CD4-positive, alpha-beta T cell treated with Interleukin-21 for 1 hour (primary cell): ENCODE measurements around the gene ATXN7.

Source experiments
- DNase-seq: peaks from one replicate; pipeline ENCODE4 v3.0.0-alpha.2; 2020

The ATXN7 gene

GRCh38 chr3:64023187-64023860, 159.7 kb downstream of the ATXN7 start, which contains the start of gene PSMD6:
Gene PSMD6 (minus strand): TSS chr3:64023494. CDS start chr3:64023419, 75 bp downstream.
- DNase-seq, result peak; percentile 94

DNA sequence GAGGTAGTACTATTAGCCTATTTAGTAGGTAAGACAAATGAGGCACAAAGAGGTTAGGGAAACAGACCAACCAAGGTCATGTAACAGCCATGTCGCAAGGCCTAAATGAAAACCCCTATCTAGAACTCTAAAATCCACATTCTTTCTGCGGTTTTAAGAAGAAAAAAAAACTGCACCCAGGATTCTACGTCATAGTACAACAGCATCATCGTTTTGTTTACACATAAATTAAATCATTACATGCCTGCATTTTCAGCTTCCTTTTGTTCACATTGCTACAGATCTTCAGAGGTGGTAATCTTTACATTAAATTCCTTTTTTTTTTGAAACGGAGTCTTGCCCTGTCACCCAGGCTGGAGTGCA, 160.2 kb downstream of the ATXN7 start:
- DNase-seq, result no peak

- DNase-seq, result no peak
Observed at GRCh38 chr3:64026346-64026745, 162.7 kb downstream of the ATXN7 start.

DNA sequence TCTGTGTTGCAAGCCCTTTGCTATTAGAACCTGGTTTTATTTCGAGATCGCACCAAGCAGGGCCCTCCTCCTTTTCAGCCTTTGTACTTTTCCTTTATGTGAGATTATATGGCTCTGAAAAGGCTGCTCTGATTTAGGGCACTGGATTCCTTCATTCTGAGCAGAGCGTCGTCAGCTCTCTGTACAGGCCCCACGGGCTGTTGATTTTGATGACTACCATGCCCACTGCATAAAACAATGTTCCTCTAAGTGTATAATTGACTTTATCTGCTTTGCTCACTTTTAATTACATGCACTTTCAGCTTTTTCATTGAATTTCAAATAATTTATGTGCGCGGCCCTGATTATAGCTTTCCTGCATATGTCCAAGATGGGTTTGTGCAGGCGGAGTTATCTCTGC, 164.0 kb downstream of the ATXN7 start:
- DNase-seq, result no peak

GRCh38 chr3:64028754-64029153, 165.1 kb downstream of the ATXN7 start:
- no peak for DNase-seq

GRCh38 chr3:64029287-64029686, 165.6 kb downstream of the ATXN7 start:
- DNase-seq, result no peak

- peak; percentile 83 for DNase-seq
Observed at GRCh38 chr3:64030741-64031140, 167.1 kb downstream of the ATXN7 start.

GRCh38 chr3:64031540-64032508, 168.2 kb downstream of the ATXN7 start:
- no peak for DNase-seq

DNA sequence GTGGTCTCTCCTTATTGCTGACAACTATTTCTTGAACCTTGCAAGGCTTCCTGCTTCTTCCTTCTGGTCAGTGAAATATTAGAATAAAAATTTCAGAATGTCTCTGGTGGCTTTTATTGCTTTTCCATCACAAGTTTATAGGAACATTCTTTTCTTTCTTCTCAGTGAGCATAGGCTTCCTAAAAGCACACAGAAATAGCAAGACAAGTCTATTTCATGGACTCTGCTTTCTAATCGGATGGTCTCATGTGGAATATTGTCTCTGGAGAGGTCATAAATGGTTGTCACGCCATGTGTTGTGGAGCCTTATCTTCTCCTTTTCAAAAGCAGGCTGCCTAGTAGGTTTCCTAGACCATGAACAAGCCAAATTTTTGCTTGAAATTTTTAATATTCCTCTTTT, 169.4 kb downstream of the ATXN7 start:
- DNase-seq, result no peak

DNA sequence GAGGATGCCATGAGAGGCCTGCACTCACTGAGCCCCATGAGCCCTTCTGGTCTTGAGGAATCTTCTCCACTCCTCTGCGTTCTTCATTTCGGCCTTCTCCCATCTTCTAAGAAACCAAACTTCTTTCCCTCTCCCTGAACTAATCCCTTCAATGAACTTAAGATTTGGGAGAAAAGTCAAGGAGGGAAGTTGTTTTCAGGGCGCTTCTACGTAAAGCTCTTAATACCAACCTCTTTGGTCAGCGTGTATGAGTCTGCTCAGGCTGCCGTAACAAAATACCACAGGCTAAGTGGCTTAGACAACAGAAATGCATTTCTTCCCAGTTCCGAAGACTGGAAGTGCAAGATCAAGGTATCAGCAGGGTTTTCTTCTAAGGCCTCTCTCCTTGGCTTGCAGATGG, 173.4 kb downstream of the ATXN7 start:
- no peak for DNase-seq

GRCh38 chr3:64038253-64038767, 174.6 kb downstream of the ATXN7 start:
- no peak for DNase-seq

DNA sequence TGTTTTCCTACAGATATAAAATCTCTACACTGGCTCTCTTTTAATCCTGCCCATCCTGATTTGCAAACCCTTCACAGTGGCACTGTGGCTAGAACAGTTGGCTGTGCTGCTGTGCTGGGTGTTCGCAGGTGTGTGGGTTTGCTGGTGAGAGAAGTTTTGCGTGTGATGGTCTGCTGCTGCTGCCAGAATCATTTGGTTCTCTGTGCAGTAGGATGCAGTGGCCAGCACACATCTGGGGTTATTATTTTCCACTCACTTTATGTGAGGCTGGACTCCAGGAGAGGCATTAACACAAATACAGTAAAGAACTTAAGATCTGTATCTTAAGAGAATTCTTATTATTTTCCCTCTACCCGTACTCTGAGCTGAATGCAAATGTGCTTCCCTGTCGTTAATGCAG, 175.7 kb downstream of the ATXN7 start:
- no peak for DNase-seq

DNA sequence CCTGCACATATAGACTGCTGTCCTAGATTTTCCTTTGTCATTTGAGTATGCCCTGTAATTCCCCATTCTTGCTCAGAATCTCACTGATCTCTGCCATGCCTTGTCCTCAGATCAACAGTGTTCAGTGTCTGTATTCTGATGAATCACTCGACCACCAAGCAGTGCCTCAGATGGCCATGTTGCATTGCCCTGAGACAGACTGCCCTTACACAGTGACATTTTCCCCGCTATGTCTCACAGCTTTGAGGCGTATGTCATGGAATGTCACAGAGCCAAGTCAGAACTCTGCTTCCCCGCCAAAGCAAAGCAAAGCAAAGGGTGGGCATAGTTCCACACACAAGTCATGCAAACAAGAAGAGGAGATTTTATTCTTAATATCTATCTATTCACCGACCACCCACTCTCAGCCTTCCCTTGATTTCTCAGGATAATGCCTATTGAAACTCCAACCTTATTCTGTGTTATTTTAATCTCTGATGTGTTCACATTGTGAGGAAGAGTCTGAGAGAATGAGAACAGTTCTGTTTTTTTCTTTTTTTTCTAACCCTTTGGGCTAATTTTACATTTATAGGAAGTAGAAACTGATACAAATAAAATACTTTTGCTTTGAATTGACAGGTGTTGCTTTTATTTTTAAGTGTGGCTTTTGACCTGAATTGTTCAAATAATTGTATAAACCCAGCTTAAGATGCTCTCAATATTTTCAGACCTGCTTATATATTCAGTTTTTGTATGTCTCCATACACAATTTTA, 176.5 kb downstream of the ATXN7 start:
- DNase-seq, result no peak

- DNase-seq, result no peak
Observed at GRCh38 chr3:64042952-64043351, 179.3 kb downstream of the ATXN7 start.

DNA sequence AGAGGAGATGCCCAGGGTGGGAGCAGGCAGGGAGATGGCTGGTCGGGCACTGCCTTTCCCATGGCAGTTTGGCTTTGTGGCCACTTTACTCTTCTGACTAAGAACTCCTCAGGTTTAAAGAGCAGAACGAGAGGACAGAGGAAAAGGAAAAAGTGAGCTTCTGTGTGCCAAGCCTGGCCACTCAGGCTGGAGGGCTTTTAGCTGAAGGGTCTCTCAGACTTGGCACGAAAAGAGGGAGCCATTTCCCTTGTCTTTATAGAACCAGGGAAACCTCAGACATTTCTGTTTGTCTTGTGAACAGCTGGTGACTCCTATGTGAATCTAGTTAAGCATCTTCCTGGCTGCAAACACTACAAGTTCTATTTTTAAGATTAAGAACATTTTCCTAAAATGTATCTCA, 182.9 kb downstream of the ATXN7 start:
- DNase-seq, result no peak

GRCh38 chr3:64046996-64047594, 183.4 kb downstream of the ATXN7 start:
- no peak for DNase-seq

GRCh38 chr3:64047787-64048186, 184.1 kb downstream of the ATXN7 start:
- no peak for DNase-seq

DNA sequence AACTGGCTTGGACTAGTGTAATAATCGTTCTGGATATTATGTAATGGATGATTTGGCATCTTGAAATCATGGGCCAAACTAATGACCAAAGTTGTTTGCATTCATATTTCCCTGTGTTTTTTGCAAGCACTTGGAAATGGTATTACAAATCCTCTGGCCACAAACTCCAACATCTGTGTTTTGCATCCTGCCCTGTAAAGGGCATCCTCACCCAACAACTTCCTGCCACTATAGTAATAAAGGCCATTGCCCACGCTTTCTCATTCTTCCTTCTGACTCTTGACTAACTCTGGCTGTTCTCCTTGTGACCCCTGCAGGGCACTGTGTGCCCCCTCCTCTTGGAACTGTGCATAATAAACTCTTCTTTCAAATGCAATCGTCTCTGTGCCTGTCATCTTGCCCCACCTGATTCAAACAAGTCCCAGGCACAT, 185.0 kb downstream of the ATXN7 start:
- DNase-seq, result no peak

DNA sequence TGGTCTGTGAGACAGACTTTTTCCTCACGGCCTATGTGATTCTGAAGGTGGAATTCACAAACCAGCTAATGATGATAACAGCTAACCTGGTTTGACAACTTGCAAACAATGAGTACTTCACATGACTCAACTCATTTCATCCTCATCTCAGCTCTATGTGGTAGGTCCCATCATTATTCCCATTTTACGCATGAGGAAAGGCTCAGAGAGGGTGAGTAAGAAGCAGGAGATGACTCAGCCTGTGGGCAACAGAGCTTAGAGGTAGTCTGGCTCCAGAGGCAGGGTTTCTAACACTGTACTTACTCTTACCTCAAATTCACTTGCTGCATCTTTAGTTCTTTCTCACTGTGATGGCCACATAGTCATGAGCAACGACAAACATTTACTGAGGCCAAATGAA, 185.5 kb downstream of the ATXN7 start:
- DNase-seq, result no peak

DNA sequence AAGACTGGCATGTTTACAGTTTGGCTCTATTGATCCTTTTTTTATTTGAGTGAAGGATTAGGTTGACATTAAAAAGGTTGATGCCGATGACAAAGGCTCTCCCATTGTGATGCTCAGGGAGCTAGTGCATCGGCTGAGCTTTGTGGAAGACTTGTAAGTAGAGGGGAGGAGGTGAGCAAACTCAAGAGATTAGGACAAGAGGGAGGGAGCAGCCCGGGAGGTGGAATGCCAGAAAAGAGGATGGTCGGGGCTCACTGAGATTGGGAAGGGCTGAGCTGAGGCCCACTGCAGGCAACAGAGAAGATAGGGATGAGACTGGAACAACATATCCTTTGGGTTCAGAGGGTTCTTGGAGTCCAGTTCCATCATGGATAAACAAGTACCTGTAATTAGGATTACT, 186.2 kb downstream of the ATXN7 start:
- no peak for DNase-seq
